Panc1 (cell line): ENCODE data around the gene RHBDD1. TPM values are rescaled to one million over a fixed set of nuclear protein-coding genes. Genes with fewer than 3 reads are reported as not detected.

ENCODE experiments used
- ATAC-seq: fragments of 200-7000 bp; cut with Tn5 transposase; 2 replicates; pipeline ENCODE4 v1.9.1; 2020; ENCODE audit warnings: mild to moderate bottlenecking, moderate library complexity
- BruUV-seq: library from RNA; stranded (reverse); fragments of 400-500 nt; replicated peaks from 2 replicates; lab custom pipeline; 2021; lab: Mats Ljungman, UMichigan
- CTCF ChIA-PET: fragments of 300-600 bp; sonication (Branson Sonifier 250); formaldehyde crosslinking; loops from one replicate; lab custom pipeline; 2022; ENCODE audit warnings: antibody characterized with exemption; lab: Charles Lee
- POLR2A ChIA-PET: fragments of 300-600 bp; sonication (Branson Sonifier 250); formaldehyde crosslinking; loops from one replicate; lab custom pipeline; 2022; ENCODE audit warnings: antibody characterized with exemption; lab: Charles Lee
- DNase-seq: peaks from one replicate; pipeline ENCODE4 v3.0.0-alpha.2; 2010; ENCODE audit warnings: low read depth, low spot score
- H3K27ac ChIP-seq: 2 replicates; pipeline ENCODE4 v1.5.1; 2011; ENCODE audit warnings: mild to moderate bottlenecking, low read length, inconsistent platforms
- H3K27me3 ChIP-seq: fragments of 200-500 bp; sonication (Bioruptor generic); 2 replicates; pipeline ENCODE4 v1.6.0; 2014; ENCODE audit warnings: low read length, inconsistent platforms; ENCODE audit not compliant: control insufficient read depth, insufficient read depth
- H3K36me3 ChIP-seq: fragments of 200-500 bp; sonication (Bioruptor generic); 2 replicates; pipeline ENCODE4 v1.5.1; 2014; ENCODE audit warnings: inconsistent platforms, mild to moderate bottlenecking, low read length, moderate library complexity; ENCODE audit not compliant: control insufficient read depth, insufficient read depth
- H3K4me1 ChIP-seq: 2 replicates; pipeline ENCODE4 v1.5.1; 2011; ENCODE audit warnings: inconsistent platforms, mild to moderate bottlenecking, low read length, moderate library complexity; ENCODE audit not compliant: control insufficient read depth, insufficient read depth
- H3K4me3 ChIP-seq, 2 experiments: 2 replicates each; pipeline ENCODE4 v1.5.1; 2011 to 2012; ENCODE audit warnings: low read depth in 2 of 2, low read length in 2 of 2, mild to moderate bottlenecking in 2 of 2, inconsistent platforms in 1 of 2, moderate library complexity in 1 of 2
- H3K9me3 ChIP-seq: fragments of 200-500 bp; sonication (Bioruptor generic); 2 replicates; pipeline ENCODE4 v1.5.1; 2014; ENCODE audit warnings: low read depth, mild to moderate bottlenecking, inconsistent platforms, low read length, moderate library complexity; ENCODE audit not compliant: control insufficient read depth, insufficient read depth
- POLR2AphosphoS5 ChIP-seq: IDR thresholded peaks from 2 replicates; pipeline ENCODE4 v1.6.1; 2012; ENCODE audit warnings: mild to moderate bottlenecking, low read depth, low read length, moderate library complexity
- SIN3A ChIP-seq: IDR thresholded peaks from 2 replicates; pipeline ENCODE4 v1.6.1; 2012; ENCODE audit warnings: low read depth, mild to moderate bottlenecking, low read length, moderate library complexity, borderline replicate concordance; ENCODE audit not compliant: insufficient read depth
- TCF7L2 ChIP-seq: IDR thresholded peaks from 2 replicates; pipeline ENCODE4 v1.6.1; 2011; ENCODE audit warnings: mild to moderate bottlenecking, low read depth, low read length, inconsistent platforms
- in situ Hi-C: cut with HindIII; loops from 2 replicates; pipeline ENCODE4 v1.10.0; 2016; ENCODE audit warnings: low sequenced_read_pairs, low pct_unique_long_range_greater_than_20kb
- intact Hi-C: fragments of 100-400 bp; cut with micrococcal nuclease; formaldehyde crosslinking; loops from one replicate; pipeline ENCODE4 v1.10.0; 2022; ENCODE audit not compliant: unreplicated experiment
- total RNA-seq: library from RNA; stranded (reverse); gene quantifications from one replicate; pipeline ENCODE4 v1.2.1, GENCODE V29; 2021; ENCODE audit not compliant: unreplicated experiment
- TF ChIP-seq, protein P1 (sequence below): fragments of 450-650 bp; IDR thresholded peaks from 2 replicates; pipeline ENCODE4 v1.5.1; 2017; ENCODE audit warnings: mild to moderate bottlenecking
- TF ChIP-seq, protein P2 (sequence below), 2 experiments: IDR thresholded peaks; 2 replicates each; pipeline ENCODE4 v1.6.1; 2011 to 2012; ENCODE audit warnings: low read depth in 2 of 2, control low read depth in 1 of 2, low read length in 1 of 2, mild to moderate bottlenecking in 1 of 2, moderate library complexity in 1 of 2; ENCODE audit not compliant: insufficient read depth in 1 of 2

Gene RHBDD1
- total RNA-seq, 1 experiment from 2014 or later = 25.3 TPM

DNA sequence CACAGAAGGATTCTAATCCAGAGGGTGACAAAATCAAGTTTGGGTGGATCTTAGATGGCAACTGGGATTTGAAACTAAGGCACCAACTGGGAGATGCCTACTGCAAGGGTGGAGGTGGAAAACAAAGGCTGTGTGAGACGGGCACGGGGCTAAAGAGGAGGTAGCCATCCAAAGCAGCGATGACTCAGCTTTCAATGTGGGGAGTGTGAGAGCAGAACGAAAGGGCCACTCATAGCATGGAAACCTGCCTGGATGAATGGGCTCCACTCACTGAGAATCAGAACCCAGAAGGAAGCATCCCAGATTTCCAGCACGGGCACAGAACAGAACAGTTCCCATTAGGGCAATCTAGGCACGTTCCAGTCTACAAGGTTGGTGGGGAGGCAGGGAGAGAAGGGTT, 168.6 kb downstream of the RHBDD1 start:
- DNase-seq (no peak), ATAC-seq (no peak)
- in situ Hi-C loops (no loop called here), intact Hi-C loops (no loop called here)
- ChIA-PET CTCF (no interaction called here), POLR2A (no interaction called here)
- BruUV-seq = no TSS peak
- TF ChIP-seq, protein P1, sequence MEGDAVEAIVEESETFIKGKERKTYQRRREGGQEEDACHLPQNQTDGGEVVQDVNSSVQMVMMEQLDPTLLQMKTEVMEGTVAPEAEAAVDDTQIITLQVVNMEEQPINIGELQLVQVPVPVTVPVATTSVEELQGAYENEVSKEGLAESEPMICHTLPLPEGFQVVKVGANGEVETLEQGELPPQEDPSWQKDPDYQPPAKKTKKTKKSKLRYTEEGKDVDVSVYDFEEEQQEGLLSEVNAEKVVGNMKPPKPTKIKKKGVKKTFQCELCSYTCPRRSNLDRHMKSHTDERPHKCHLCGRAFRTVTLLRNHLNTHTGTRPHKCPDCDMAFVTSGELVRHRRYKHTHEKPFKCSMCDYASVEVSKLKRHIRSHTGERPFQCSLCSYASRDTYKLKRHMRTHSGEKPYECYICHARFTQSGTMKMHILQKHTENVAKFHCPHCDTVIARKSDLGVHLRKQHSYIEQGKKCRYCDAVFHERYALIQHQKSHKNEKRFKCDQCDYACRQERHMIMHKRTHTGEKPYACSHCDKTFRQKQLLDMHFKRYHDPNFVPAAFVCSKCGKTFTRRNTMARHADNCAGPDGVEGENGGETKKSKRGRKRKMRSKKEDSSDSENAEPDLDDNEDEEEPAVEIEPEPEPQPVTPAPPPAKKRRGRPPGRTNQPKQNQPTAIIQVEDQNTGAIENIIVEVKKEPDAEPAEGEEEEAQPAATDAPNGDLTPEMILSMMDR = no peak
- no peak overlapping the region for H3K27ac ChIP-seq
- H3K4me1 ChIP-seq = no peaks in the 10 kb centered on the region
- H3K27me3 ChIP-seq = no peaks in the 10 kb centered on the region
- no peaks in the 10 kb centered on the region for H3K9me3 ChIP-seq
- no peaks in the 10 kb centered on the region for H3K36me3 ChIP-seq
- H3K4me3 ChIP-seq = no peak overlapping the region

DNA sequence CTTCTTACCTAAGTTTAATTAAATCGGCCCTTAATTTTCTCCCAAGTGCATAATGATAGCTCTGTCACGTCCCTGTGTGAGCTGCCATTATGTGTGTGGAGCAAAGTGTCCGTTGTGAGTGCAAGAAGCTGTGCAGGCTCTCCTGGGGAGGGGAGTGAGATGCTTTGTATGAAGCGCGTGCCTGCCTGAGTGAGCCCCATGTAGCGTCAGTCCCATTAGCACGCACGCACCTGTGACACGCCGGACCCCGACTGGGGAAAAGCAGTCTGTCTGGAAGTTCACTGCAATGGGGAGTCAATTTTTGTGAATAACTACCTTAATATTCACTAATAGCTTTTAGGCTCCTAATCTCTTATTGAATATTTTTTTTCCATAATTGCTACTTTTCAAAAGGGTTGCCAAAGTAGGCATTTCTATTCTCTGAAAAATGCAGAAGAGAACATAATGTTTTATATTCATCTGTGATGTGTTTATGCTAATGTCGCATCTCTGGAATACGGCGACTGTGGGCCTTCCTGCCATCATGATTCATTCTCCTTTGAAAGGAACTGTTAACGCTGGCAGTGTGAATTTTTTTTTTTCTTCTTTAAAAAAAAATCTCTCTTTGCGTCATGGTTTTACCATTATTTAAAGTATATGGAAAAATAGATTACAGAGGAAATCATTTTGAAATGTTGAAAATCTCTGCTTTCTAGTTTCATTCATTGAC, 170.5 kb downstream of the RHBDD1 start:
- ATAC-seq = no peak
- in situ Hi-C loops (no loop called here), intact Hi-C loops (no loop called here)
- ChIA-PET POLR2A (no interaction called here), CTCF (no interaction called here)
- no peak overlapping the region for H3K4me3 ChIP-seq
- no peak overlapping the region for H3K27ac ChIP-seq
- no peaks in the 10 kb centered on the region for H3K4me1 ChIP-seq
- TF ChIP-seq, protein P1 = no peak
- TF ChIP-seq, protein P2, sequence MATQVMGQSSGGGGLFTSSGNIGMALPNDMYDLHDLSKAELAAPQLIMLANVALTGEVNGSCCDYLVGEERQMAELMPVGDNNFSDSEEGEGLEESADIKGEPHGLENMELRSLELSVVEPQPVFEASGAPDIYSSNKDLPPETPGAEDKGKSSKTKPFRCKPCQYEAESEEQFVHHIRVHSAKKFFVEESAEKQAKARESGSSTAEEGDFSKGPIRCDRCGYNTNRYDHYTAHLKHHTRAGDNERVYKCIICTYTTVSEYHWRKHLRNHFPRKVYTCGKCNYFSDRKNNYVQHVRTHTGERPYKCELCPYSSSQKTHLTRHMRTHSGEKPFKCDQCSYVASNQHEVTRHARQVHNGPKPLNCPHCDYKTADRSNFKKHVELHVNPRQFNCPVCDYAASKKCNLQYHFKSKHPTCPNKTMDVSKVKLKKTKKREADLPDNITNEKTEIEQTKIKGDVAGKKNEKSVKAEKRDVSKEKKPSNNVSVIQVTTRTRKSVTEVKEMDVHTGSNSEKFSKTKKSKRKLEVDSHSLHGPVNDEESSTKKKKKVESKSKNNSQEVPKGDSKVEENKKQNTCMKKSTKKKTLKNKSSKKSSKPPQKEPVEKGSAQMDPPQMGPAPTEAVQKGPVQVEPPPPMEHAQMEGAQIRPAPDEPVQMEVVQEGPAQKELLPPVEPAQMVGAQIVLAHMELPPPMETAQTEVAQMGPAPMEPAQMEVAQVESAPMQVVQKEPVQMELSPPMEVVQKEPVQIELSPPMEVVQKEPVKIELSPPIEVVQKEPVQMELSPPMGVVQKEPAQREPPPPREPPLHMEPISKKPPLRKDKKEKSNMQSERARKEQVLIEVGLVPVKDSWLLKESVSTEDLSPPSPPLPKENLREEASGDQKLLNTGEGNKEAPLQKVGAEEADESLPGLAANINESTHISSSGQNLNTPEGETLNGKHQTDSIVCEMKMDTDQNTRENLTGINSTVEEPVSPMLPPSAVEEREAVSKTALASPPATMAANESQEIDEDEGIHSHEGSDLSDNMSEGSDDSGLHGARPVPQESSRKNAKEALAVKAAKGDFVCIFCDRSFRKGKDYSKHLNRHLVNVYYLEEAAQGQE (IDR thresholded peaks at IDR 0.05; ENCODE audit: insufficient read depth in 1 of 2, low read depth in 2 of 2, low read length in 1 of 2) = no peak
- TF ChIP-seq TCF7L2 (no peak), SIN3A (no peak), POLR2AphosphoS5 (no peak)
- no peaks in the 10 kb centered on the region for H3K36me3 ChIP-seq
- no peaks in the 10 kb centered on the region for H3K27me3 ChIP-seq
- BruUV-seq = no TSS peak
- no peak for DNase-seq
- no peaks in the 10 kb centered on the region for H3K9me3 ChIP-seq
